Mesothelial cell of epicardium (in vitro differentiated cells): ENCODE measurements around the gene MCRIP2. TPM values are rescaled to one million over a fixed set of nuclear protein-coding genes. Genes with fewer than 3 reads are reported as not detected.
A peak's percentile ranks its signal among the peaks of the same experiment; 100 is the strongest.

Experiments used
- DNase-seq, 2 experiments: peaks; one replicate each; pipeline ENCODE4 v3.0.0; 2021; ENCODE audit warnings: low spot score in 2 of 2; ENCODE audit not compliant: unreplicated experiment in 2 of 2
- H3K27ac Mint-ChIP-seq: 2 replicates; pipeline ENCODE4 v1.8.0; 2021; ENCODE audit warnings: mixed read lengths
- H3K27me3 Mint-ChIP-seq: 2 replicates; pipeline ENCODE4 v1.8.0; 2021; ENCODE audit warnings: low read depth, mixed read lengths
- H3K36me3 Mint-ChIP-seq: 2 replicates; pipeline ENCODE4 v1.8.0; 2021; ENCODE audit warnings: mixed read lengths
- H3K4me1 Mint-ChIP-seq: 2 replicates; pipeline ENCODE4 v1.8.0; 2021; ENCODE audit warnings: mixed read lengths
- H3K4me3 Mint-ChIP-seq: 2 replicates; pipeline ENCODE4 v1.8.0; 2021; ENCODE audit warnings: mild to moderate bottlenecking, moderate library complexity, mixed read lengths
- H3K9me3 Mint-ChIP-seq: 2 replicates; pipeline ENCODE4 v1.8.0; 2021; ENCODE audit warnings: mixed read lengths
- total RNA-seq: library from RNA; stranded (reverse); gene quantifications from 3 replicates; pipeline ENCODE4 v1.2.1, GENCODE V29; 2021
- TF ChIP-seq, protein P1 (sequence below): fragments of 200-600 bp; sonication (generic); IDR thresholded peaks from one replicate; pipeline ENCODE4 v1.5.0; 2021; ENCODE audit warnings: antibody characterized with exemption; ENCODE audit not compliant: unreplicated experiment

MCRIP2 gene
- total RNA-seq, 1 donor from 2014 or later, result 20.5 TPM

- Mint-ChIP-seq H3K27me3 (no peaks in the 10 kb centered on the region), H3K4me1 (peaks cover 5% of the 10 kb centered on the region), H3K36me3 (peaks cover 2% of the 10 kb centered on the region), H3K9me3 (no peaks in the 10 kb centered on the region), H3K27ac (peak overlapping the region; percentile 61), H3K4me3 (peak overlapping the region; percentile 74)
- DNase-seq, result no peak
- TF ChIP-seq, protein P1, sequence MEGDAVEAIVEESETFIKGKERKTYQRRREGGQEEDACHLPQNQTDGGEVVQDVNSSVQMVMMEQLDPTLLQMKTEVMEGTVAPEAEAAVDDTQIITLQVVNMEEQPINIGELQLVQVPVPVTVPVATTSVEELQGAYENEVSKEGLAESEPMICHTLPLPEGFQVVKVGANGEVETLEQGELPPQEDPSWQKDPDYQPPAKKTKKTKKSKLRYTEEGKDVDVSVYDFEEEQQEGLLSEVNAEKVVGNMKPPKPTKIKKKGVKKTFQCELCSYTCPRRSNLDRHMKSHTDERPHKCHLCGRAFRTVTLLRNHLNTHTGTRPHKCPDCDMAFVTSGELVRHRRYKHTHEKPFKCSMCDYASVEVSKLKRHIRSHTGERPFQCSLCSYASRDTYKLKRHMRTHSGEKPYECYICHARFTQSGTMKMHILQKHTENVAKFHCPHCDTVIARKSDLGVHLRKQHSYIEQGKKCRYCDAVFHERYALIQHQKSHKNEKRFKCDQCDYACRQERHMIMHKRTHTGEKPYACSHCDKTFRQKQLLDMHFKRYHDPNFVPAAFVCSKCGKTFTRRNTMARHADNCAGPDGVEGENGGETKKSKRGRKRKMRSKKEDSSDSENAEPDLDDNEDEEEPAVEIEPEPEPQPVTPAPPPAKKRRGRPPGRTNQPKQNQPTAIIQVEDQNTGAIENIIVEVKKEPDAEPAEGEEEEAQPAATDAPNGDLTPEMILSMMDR, result no peak
Observed at GRCh38 chr16:667113-667779, 25.6 kb downstream of the MCRIP2 start.

DNA sequence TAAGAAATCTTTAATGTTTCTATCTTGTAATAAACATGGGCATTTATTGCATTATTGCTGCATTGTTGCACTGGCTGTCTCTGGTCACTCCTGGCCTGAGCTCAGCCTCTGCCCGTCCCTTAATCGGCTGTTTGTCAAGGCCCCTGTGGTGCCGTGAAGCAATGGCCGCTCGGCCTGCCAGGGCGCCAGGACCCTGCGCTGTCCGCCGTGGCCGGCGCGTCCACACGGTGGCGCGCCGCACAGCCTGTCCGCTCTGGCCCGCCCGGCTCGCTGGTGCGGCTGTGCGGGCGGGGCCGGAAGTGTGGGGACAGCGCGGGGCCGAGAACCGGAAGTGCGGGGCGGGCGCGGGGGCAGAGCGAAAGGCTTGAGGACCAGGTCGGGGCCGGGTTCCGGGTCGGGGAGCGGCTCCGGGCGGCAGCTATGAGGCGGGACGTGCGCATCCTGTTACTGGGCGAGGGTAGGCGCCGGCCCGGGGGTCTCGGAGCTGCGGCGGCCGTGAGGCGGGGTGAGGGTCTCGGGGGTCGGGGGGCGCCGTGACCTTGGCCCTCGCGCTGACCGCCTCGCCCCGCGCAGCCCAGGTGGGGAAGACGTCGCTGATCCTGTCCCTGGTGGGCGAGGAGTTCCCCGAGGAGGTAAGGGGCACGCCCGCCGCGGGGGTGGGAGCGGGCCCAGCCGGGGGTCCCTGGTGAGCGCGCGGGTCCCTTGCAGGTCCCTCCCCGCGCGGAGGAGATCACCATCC, 26.3 kb downstream of the MCRIP2 start, which contains the start of gene RHOT2:
RHOT2 (plus strand) TSS at position 353 of the 739 bp plus-strand sequence; CDS start at position 421, 68 bp downstream.
- peaks cover 5% of the 10 kb centered on the region for H3K4me1 Mint-ChIP-seq
- no peaks in the 10 kb centered on the region for H3K9me3 Mint-ChIP-seq
- peak within 1 kb of the TSS; percentile 74 for H3K4me3 Mint-ChIP-seq
- peak; percentile 91 to 92 for DNase-seq
- TF ChIP-seq, protein P1, result peak; percentile 58
- H3K27me3 Mint-ChIP-seq, result no peaks in the 10 kb centered on the region
- H3K36me3 Mint-ChIP-seq, result peaks cover 2% of the 10 kb centered on the region
- peak within 1 kb of the TSS; percentile 61 for H3K27ac Mint-ChIP-seq

GRCh38 chr16:668519-669171, 27.0 kb downstream of the MCRIP2 start:
- H3K4me3 Mint-ChIP-seq, result peak overlapping the region; percentile 74
- peaks cover 2% of the 10 kb centered on the region for H3K36me3 Mint-ChIP-seq
- no peak overlapping the region for H3K27ac Mint-ChIP-seq
- no peaks in the 10 kb centered on the region for H3K27me3 Mint-ChIP-seq
- DNase-seq, result no peak
- TF ChIP-seq, protein P1, result no peak
- peaks cover 5% of the 10 kb centered on the region for H3K4me1 Mint-ChIP-seq
- H3K9me3 Mint-ChIP-seq, result no peaks in the 10 kb centered on the region

DNA sequence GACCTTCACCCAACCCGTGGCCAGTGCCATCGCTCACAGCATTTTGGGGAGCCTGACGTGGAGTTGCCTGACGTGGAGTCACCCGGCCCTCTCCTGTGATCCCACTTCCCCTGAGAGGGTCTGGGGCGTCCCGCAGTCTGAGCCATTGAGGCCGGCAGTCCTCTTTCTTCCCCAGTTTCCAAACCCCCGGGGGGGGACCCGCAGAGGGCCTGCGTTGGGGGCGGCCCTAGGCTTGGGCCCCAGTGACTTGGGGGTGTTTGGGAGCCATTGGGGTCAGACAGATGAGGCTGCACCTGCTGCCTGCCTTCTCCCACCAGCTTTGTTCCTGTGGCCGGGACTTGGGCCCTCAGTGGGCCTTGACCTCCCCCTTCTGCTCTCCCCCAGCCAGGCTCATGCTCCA, 28.0 kb downstream of the MCRIP2 start:
- peak overlapping the region; percentile 57 for H3K4me3 Mint-ChIP-seq
- H3K9me3 Mint-ChIP-seq, result no peaks in the 10 kb centered on the region
- H3K27ac Mint-ChIP-seq, result no peak overlapping the region
- TF ChIP-seq, protein P1, result no peak
- peaks cover 5% of the 10 kb centered on the region for H3K4me1 Mint-ChIP-seq
- no peak for DNase-seq
- H3K36me3 Mint-ChIP-seq, result peaks cover 2% of the 10 kb centered on the region
- no peaks in the 10 kb centered on the region for H3K27me3 Mint-ChIP-seq

- H3K27me3 Mint-ChIP-seq, result peaks cover 5% of the 10 kb centered on the region
- peak overlapping the region; percentile 57 for H3K4me3 Mint-ChIP-seq
- peaks cover 2% of the 10 kb centered on the region for H3K36me3 Mint-ChIP-seq
- H3K27ac Mint-ChIP-seq, result no peak overlapping the region
- TF ChIP-seq, protein P1, result no peak
- H3K4me1 Mint-ChIP-seq, result peaks cover 5% of the 10 kb centered on the region
- DNase-seq, result no peak
- no peaks in the 10 kb centered on the region for H3K9me3 Mint-ChIP-seq
Observed at GRCh38 chr16:670485-671352, 29.1 kb downstream of the MCRIP2 start.
